Measurements from ENCODE around the gene SYT2. TPM values are rescaled to one million over a fixed set of nuclear protein-coding genes. Genes with fewer than 3 reads are reported as not detected.

The SYT2 gene
- total RNA-seq, 1 experiment from 2014 or later = not detected

DNA sequence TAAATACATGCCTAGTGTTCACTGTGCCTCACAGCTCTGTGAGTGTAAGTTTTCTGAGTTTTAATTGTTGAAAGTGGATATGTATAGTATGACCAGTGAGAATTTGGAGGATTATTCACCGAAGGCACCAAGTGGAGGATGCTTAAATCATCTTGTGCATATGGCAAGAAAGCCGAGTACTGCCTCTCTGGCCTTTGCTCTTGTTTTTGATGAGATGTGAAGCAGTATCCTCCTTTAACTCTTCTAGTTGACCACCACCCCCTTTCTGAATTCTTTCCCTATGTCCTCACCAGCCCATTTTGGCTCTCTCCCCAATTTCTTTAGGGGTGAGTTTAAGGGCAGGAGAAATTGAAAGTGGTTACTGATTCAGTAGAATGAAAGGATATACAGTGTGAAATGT is 130.4 kb downstream of the SYT2 start:
- H3K4me1 ChIP-seq (ENCODE audit: control insufficient read depth in 1 of 2, insufficient read depth in 2 of 2, low read length in 2 of 2) = peaks cover 0 to 6% of the 10 kb centered on the region in 2 experiments; a peak in 1 of 4 replicates
- ATAC-seq (no peak), DNase-seq (ENCODE audit: low read depth, low spot score) (no peak)
- H2AFZ ChIP-seq (ENCODE audit: low read depth, low read length, poor library complexity, severe bottlenecking) = no peak overlapping the region
- H3K27ac ChIP-seq (ENCODE audit: low read depth, low read length) = no peak overlapping the region
- H4K20me1 ChIP-seq (ENCODE audit: insufficient read depth) = no peaks in the 10 kb centered on the region
- ChIA-PET POLR2A (no interaction called here), CTCF (no interaction called here), RAD21 (ENCODE audit: low non-redundant PET in 1 of 2, low total read pairs in 2 of 2, uncharacterized antibody in 2 of 2, unreplicated experiment in 2 of 2) (no interaction called here)
- intact Hi-C loops (cut with micrococcal nuclease) = loop anchor here (10.0 kb wide), 1 partner anchor 115 kb away; no protein-coding TSS in a partner anchor
- BruUV-seq (replicated peaks) = no TSS peak
- H3K9me3 ChIP-seq (ENCODE audit: control insufficient read depth in 1 of 2, insufficient read depth in 1 of 2, low read depth in 1 of 2, low read length in 2 of 2) = no peaks in the 10 kb centered on the region
- H3K9ac ChIP-seq (ENCODE audit: low read length) = no peak overlapping the region
- no peak overlapping the region for H3K4me2 ChIP-seq (ENCODE audit: low read length)
- no peaks in the 10 kb centered on the region for H3K36me3 ChIP-seq (ENCODE audit: control insufficient read depth in 1 of 2, insufficient read depth in 2 of 2, low read length in 2 of 2)
- TF ChIP-seq, protein P1, sequence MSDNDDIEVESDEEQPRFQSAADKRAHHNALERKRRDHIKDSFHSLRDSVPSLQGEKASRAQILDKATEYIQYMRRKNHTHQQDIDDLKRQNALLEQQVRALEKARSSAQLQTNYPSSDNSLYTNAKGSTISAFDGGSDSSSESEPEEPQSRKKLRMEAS (IDR thresholded peaks at IDR 0.05) = no peak
- no peak for TF ChIP-seq SRF (IDR thresholded peaks at IDR 0.05; ENCODE audit: low read depth)
- TF ChIP-seq, protein P2, sequence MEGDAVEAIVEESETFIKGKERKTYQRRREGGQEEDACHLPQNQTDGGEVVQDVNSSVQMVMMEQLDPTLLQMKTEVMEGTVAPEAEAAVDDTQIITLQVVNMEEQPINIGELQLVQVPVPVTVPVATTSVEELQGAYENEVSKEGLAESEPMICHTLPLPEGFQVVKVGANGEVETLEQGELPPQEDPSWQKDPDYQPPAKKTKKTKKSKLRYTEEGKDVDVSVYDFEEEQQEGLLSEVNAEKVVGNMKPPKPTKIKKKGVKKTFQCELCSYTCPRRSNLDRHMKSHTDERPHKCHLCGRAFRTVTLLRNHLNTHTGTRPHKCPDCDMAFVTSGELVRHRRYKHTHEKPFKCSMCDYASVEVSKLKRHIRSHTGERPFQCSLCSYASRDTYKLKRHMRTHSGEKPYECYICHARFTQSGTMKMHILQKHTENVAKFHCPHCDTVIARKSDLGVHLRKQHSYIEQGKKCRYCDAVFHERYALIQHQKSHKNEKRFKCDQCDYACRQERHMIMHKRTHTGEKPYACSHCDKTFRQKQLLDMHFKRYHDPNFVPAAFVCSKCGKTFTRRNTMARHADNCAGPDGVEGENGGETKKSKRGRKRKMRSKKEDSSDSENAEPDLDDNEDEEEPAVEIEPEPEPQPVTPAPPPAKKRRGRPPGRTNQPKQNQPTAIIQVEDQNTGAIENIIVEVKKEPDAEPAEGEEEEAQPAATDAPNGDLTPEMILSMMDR (IDR thresholded peaks at IDR 0.05 in 2 of 3, conservative IDR thresholded peaks at IDR 0.05 in 1 of 3; ENCODE audit: borderline replicate concordance in 1 of 3, insufficient read depth in 1 of 3, low read depth in 2 of 3, low read length in 2 of 3) = no peak
- TF ChIP-seq, protein P3, sequence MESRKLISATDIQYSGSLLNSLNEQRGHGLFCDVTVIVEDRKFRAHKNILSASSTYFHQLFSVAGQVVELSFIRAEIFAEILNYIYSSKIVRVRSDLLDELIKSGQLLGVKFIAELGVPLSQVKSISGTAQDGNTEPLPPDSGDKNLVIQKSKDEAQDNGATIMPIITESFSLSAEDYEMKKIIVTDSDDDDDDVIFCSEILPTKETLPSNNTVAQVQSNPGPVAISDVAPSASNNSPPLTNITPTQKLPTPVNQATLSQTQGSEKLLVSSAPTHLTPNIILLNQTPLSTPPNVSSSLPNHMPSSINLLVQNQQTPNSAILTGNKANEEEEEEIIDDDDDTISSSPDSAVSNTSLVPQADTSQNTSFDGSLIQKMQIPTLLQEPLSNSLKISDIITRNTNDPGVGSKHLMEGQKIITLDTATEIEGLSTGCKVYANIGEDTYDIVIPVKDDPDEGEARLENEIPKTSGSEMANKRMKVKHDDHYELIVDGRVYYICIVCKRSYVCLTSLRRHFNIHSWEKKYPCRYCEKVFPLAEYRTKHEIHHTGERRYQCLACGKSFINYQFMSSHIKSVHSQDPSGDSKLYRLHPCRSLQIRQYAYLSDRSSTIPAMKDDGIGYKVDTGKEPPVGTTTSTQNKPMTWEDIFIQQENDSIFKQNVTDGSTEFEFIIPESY (IDR thresholded peaks at IDR 0.05; ENCODE audit: extremely low read depth, insufficient replicate concordance, low read length) = no peak
- no peak for TF ChIP-seq SIN3A (IDR thresholded peaks at IDR 0.05; ENCODE audit: low read depth)
- no peak for TF ChIP-seq POLR2A (IDR thresholded peaks at IDR 0.05; ENCODE audit: borderline replicate concordance, extremely low read depth, insufficient read depth, insufficient read length)
- TF ChIP-seq JUND (IDR thresholded peaks at IDR 0.05) = no peak
- TF ChIP-seq EZH2 (IDR thresholded peaks at IDR 0.05) = no peak
- TF ChIP-seq FOSL1 (IDR thresholded peaks at IDR 0.05; ENCODE audit: low read depth) = no peak
- TF ChIP-seq SP1 (IDR thresholded peaks at IDR 0.05; ENCODE audit: low read depth) = no peak
- TF ChIP-seq YY1 (IDR thresholded peaks at IDR 0.05; ENCODE audit: extremely low read depth, insufficient replicate concordance, low read depth, low read length) = no peak
- TF ChIP-seq ZNF274 (IDR thresholded peaks at IDR 0.05; ENCODE audit: low read depth, low read length) = no peak
- H3K4me3 ChIP-seq (replicated peaks in 1 of 2; ENCODE audit: low read depth in 1 of 2, low read length in 2 of 2) = no peak overlapping the region
- H3K9me2 ChIP-seq (ENCODE audit: insufficient read depth) = no peaks in the 10 kb centered on the region; the same call in 1 of the 2 replicates
- no peaks in the 10 kb centered on the region for H3K27me3 ChIP-seq (ENCODE audit: insufficient read depth, low read length)
- H3K79me2 ChIP-seq (ENCODE audit: insufficient read depth, low read length) = no peaks in the 10 kb centered on the region
